ENCODE measurements around the gene RSPO3.

DNA sequence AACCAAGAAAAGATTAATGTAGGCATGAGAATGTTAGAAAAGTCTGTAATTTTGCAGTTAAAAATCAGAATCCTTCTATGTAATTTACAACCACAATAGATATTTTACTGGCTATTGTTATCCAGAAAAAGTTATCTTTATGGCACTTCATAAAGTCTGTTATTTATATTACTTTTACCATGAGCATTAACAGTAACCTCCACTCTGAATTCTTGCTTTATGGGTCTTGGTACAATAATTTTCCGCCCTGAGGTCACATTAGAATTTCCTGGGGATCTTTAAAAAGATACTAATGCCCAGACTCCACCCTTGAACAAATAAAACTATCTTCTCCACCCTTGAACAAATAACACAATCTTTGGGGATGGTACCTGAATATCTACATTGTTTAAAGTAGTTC lies 9.6 kb downstream of the RSPO3 start:
- TF ChIP-seq, protein P1, sequence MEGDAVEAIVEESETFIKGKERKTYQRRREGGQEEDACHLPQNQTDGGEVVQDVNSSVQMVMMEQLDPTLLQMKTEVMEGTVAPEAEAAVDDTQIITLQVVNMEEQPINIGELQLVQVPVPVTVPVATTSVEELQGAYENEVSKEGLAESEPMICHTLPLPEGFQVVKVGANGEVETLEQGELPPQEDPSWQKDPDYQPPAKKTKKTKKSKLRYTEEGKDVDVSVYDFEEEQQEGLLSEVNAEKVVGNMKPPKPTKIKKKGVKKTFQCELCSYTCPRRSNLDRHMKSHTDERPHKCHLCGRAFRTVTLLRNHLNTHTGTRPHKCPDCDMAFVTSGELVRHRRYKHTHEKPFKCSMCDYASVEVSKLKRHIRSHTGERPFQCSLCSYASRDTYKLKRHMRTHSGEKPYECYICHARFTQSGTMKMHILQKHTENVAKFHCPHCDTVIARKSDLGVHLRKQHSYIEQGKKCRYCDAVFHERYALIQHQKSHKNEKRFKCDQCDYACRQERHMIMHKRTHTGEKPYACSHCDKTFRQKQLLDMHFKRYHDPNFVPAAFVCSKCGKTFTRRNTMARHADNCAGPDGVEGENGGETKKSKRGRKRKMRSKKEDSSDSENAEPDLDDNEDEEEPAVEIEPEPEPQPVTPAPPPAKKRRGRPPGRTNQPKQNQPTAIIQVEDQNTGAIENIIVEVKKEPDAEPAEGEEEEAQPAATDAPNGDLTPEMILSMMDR (conservative IDR thresholded peaks at IDR 0.05; ENCODE audit: low read length) = no peak
- TF ChIP-seq EZH2phosphoT487 (IDR thresholded peaks at IDR 0.05; ENCODE audit: borderline replicate concordance) = no peak
